ENCODE data around the gene MMP14.
"Not testable (repeated sequence)": the region's sequence is repeated elsewhere in the genome, so short reads cannot be mapped to it uniquely, and the experiment has no call there.

MMP14 gene

DNA sequence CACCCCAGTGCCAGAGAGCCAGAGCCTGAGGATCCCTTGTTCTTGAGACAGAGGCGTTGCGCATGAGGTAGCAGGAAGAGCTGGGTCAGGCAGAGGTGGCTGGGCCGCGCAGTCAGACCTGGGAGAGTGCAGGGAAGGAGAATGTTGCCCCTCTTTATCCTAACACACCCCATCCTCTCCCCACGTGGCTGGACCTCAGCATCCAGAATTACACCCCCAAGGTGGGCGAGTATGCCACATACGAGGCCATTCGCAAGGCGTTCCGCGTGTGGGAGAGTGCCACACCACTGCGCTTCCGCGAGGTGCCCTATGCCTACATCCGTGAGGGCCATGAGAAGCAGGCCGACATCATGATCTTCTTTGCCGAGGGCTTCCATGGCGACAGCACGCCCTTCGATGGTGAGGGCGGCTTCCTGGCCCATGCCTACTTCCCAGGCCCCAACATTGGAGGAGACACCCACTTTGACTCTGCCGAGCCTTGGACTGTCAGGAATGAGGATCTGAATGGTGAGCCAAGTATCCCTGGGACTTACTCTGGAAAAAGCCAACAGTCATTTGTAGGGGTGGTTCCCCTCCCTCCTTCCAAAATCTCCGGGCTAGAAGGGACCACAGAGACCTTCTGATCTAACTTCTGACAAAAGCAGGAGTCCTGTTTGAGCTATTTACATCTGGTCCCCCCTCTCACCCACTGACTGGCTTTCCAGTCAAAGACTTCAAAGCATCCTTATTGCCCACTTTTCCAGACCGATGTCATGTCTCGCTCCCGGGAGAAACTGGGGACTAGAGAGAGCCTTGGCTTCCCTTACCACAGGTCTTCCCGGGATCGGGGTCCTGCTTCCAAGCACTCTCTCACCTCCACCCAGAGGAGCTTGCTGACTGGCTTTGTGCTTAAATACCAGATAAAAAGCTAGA, 6.1 kb downstream of the MMP14 start:
- no peak for DNase-seq

GRCh38 chr14:22843123-22843925, 6.9 kb downstream of the MMP14 start:
- no peak for DNase-seq

- DNase-seq, result no peak
These were observed 8.1 kb downstream of the MMP14 start for GRCh38 chr14:22844221-22845102.

- DNase-seq, result no peak
These were observed 8.7 kb downstream of the MMP14 start for GRCh38 chr14:22845103-22845394.

DNA sequence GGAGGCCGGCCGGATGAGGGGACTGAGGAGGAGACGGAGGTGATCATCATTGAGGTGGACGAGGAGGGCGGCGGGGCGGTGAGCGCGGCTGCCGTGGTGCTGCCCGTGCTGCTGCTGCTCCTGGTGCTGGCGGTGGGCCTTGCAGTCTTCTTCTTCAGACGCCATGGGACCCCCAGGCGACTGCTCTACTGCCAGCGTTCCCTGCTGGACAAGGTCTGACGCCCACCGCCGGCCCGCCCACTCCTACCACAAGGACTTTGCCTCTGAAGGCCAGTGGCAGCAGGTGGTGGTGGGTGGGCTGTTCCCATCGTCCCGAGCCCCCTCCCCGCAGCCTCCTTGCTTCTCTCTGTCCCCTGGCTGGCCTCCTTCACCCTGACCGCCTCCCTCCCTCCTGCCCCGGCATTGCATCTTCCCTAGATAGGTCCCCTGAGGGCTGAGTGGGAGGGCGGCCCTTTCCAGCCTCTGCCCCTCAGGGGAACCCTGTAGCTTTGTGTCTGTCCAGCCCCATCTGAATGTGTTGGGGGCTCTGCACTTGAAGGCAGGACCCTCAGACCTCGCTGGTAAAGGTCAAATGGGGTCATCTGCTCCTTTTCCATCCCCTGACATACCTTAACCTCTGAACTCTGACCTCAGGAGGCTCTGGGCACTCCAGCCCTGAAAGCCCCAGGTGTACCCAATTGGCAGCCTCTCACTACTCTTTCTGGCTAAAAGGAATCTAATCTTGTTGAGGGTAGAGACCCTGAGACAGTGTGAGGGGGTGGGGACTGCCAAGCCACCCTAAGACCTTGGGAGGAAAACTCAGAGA, 9.6 kb downstream of the MMP14 start:
- DNase-seq, result no peak

DNA sequence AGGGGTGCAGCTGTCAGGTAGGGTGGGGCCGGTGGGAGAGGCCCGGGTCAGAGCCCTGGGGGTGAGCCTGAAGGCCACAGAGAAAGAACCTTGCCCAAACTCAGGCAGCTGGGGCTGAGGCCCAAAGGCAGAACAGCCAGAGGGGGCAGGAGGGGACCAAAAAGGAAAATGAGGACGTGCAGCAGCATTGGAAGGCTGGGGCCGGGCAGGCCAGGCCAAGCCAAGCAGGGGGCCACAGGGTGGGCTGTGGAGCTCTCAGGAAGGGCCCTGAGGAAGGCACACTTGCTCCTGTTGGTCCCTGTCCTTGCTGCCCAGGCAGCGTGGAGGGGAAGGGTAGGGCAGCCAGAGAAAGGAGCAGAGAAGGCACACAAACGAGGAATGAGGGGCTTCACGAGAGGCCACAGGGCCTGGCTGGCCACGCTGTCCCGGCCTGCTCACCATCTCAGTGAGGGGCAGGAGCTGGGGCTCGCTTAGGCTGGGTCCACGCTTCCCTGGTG, 10.5 kb downstream of the MMP14 start:
- no peak for DNase-seq

GRCh38 chr14:22847661-22848341, 11.4 kb downstream of the MMP14 start:
- no peak for DNase-seq

GRCh38 chr14:22848351-22849164, 12.2 kb downstream of the MMP14 start:
- DNase-seq, result no peak

GRCh38 chr14:22849212-22849819, 12.9 kb downstream of the MMP14 start:
- no peak for DNase-seq

GRCh38 chr14:22850944-22851764, 14.8 kb downstream of the MMP14 start:
- DNase-seq, result peak in 1 of 5 donors; percentile 65

DNA sequence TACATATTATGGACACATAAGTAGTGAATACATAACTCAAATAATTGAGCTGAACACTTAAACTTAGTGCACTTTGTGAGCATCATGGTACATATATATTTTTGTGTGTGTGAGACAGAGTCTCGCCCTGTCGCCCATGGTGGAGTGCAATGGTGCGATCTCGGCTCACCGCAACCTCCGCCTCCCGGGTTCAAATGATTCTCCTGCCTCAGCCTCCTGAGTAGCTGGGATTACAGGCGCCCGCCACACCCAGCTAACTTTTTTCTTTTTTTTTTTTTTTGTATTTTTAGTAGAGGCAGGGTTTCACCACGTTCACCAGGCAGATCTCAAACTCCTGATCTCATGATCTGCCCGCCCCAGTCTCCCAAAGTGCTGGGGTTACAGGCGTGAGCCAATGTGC, 15.8 kb downstream of the MMP14 start:
- not testable (repeated sequence) for DNase-seq

- no peak for DNase-seq
These were observed 16.2 kb downstream of the MMP14 start for GRCh38 chr14:22852599-22852939.

GRCh38 chr14:22852940-22853767, 16.8 kb downstream of the MMP14 start:
- peak; percentile 62 to 88 (median 79) for DNase-seq

DNA sequence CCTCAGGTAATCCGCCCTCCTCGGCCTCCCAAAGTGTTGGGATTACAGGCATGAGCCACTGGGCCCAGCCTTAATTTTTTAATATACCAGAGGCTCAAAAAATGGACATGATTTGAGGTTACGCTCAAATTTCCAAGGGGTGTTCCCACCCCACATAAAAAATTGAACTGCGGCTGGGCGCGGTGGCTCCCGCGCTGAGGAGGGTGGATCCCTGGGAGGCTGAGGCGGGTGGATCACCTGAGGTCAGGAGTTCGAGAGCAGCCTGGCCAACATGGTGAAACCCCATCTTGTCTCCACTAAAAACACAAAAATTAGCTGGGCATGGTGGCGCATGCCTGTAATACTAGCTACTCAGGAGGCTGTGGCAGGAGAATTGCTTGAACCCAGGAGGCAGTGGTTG, 17.9 kb downstream of the MMP14 start:
- not testable (repeated sequence) for DNase-seq

- DNase-seq, result peak in 1 of 5 donors; percentile 27
These were observed 18.8 kb downstream of the MMP14 start for GRCh38 chr14:22854963-22855724.

DNA sequence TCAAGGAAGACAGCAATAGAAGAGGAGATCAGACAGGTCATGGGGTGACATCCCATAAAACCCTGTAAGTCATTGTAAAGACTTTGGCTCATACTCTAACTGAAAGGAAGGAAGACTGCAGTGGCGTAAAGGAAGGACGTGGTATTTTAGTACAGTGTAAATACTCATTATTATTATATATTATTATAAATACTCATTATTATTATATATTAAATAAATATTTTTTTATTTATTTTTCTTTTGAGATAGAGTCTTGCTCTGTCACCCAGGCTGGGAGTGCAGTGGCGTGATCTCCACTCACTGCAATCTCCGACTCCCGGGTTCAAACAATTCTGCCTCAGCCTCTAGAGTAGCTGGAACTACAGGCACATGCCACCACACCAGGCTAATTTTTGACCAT, 20.0 kb downstream of the MMP14 start:
- DNase-seq, result no peak

- DNase-seq, result not testable (repeated sequence)
These were observed 24.0 kb downstream of the MMP14 start for GRCh38 chr14:22860377-22860776.
